GM12878 (cell line): Measurements from ENCODE around the gene CHCHD3. TPM values are rescaled to one million over a fixed set of nuclear protein-coding genes. Genes with fewer than 3 reads are reported as not detected.
A peak's percentile ranks its signal among the peaks of the same experiment; 100 is the strongest.

ENCODE experiments used
- ATAC-seq: fragments of 200-7000 bp; cut with Tn5 transposase; 3 replicates; pipeline ENCODE4 v1.9.1; 2020; ENCODE audit warnings: mild to moderate bottlenecking, moderate library complexity
- BruUV-seq: library from RNA; stranded (reverse); fragments of 400-500 nt; replicated peaks from 2 replicates; lab custom pipeline; 2021; lab: Mats Ljungman, UMichigan
- CTCF ChIA-PET: fragments of 300-600 bp; sonication (Branson Sonifier 250); formaldehyde crosslinking; extraction: SDS; loops from one replicate; lab custom pipeline; 2021; ENCODE audit warnings: inconsistent platforms; lab: Yijun Ruan, JAX
- POLR2A ChIA-PET: fragments of 350-600 bp; formaldehyde crosslinking; extraction: SDS; loops from one replicate; lab custom pipeline; 2021; ENCODE audit warnings: inconsistent platforms; lab: Charles Lee
- RAD21 ChIA-PET: fragments of 300-600 bp; sonication (Branson Sonifier 250); formaldehyde crosslinking; loops from one replicate; lab custom pipeline; 2023; ENCODE audit warnings: antibody characterized with exemption; ENCODE audit not compliant: unreplicated experiment; lab: Charles Lee
- SMC1A ChIA-PET: fragments of 300-600 bp; sonication (Branson Sonifier 250); formaldehyde crosslinking; loops from one replicate; lab custom pipeline; 2023; ENCODE audit not compliant: unreplicated experiment, uncharacterized antibody; lab: Charles Lee
- DNase-seq: peaks from one replicate; pipeline ENCODE4 v3.0.0-alpha.2; 2011; ENCODE audit warnings: low read depth, low spot score
- FAIRE-seq: peaks from 3 replicates; lab custom pipeline; 2011; peaks lifted over from hg19 to GRCh38; lab: Jason Lieb, UNC
- H2AFZ ChIP-seq: 2 replicates; pipeline ENCODE4 v1.6.0; 2011; ENCODE audit warnings: low read depth, low read length, control low read depth; ENCODE audit not compliant: control insufficient read depth
- H3K27ac ChIP-seq: 2 replicates; pipeline ENCODE4 v1.5.1; 2011; ENCODE audit warnings: control low read depth; ENCODE audit not compliant: control insufficient read depth, insufficient read depth
- H3K27me3 ChIP-seq, 2 experiments: replicated peaks in 1 of 2; 2 replicates each; pipeline versions ENCODE4 v1.6.0 to v1.6.1; 2011; ENCODE audit warnings: low read length in 1 of 2; ENCODE audit not compliant: control insufficient read depth in 2 of 2, insufficient read depth in 2 of 2
- H3K36me3 ChIP-seq, 2 experiments: 2 replicates each; pipeline ENCODE4 v1.5.1; 2011; ENCODE audit warnings: low read length in 1 of 2; ENCODE audit not compliant: control insufficient read depth in 2 of 2, insufficient read depth in 2 of 2
- H3K4me1 ChIP-seq: 2 replicates; pipeline ENCODE4 v1.6.1; 2011; ENCODE audit warnings: mild to moderate bottlenecking, low read length, moderate library complexity, mixed read lengths; ENCODE audit not compliant: control insufficient read depth, insufficient read depth
- H3K4me2 ChIP-seq: 2 replicates; pipeline ENCODE4 v1.6.0; 2011; ENCODE audit warnings: control low read depth; ENCODE audit not compliant: control insufficient read depth, insufficient read depth
- H3K4me3 ChIP-seq: fragments of 200-600 bp; sonication (generic); 2 replicates; pipeline ENCODE4 v1.5.1; 2016
- H3K79me2 ChIP-seq: 2 replicates; pipeline ENCODE4 v1.6.0; 2011; ENCODE audit warnings: low read length; ENCODE audit not compliant: control insufficient read depth, insufficient read depth
- H3K9ac ChIP-seq: 2 replicates; pipeline ENCODE4 v1.8.0; 2011; ENCODE audit warnings: low read length, control low read depth, mixed read lengths; ENCODE audit not compliant: control insufficient read depth, insufficient read depth
- H3K9me3 ChIP-seq: replicated peaks from 3 replicates; pipeline ENCODE4 v1.5.1; 2011; ENCODE audit warnings: mild to moderate bottlenecking, low read length; ENCODE audit not compliant: control insufficient read depth, insufficient read depth
- H4K20me1 ChIP-seq: 2 replicates; pipeline ENCODE4 v1.6.0; 2011; ENCODE audit not compliant: control insufficient read depth, insufficient read depth
- ATF3 ChIP-seq: IDR thresholded peaks from 2 replicates; pipeline ENCODE4 v1.6.1; 2011; ENCODE audit warnings: low read depth, mild to moderate bottlenecking, low read length, moderate library complexity, borderline replicate concordance; ENCODE audit errors: extremely low read depth
- BHLHE40 ChIP-seq, 2 experiments: fragments of 450-650 bp in 1 of 2; IDR thresholded peaks; 2 replicates each; pipeline ENCODE4 v1.6.1; 2011 to 2017; ENCODE audit warnings: low read depth in 2 of 2, borderline replicate concordance in 1 of 2, improper control_type of control experiment in 1 of 2, low read length in 1 of 2, mild to moderate bottlenecking in 1 of 2
- EP300 ChIP-seq, 2 experiments: fragments of 150-350 bp in 1 of 2; IDR thresholded peaks; 2 replicates each; pipeline ENCODE4 v1.6.1; 2011 to 2012; ENCODE audit warnings: low read depth in 2 of 2, low read length in 2 of 2, borderline replicate concordance in 1 of 2, improper control_type of control experiment in 1 of 2, inconsistent platforms in 1 of 2; ENCODE audit not compliant: control insufficient read depth in 1 of 2
- IRF5 ChIP-seq: fragments of 450-650 bp; IDR thresholded peaks from 2 replicates; pipeline ENCODE4 v1.6.1; 2017; ENCODE audit warnings: borderline replicate concordance
- NRF1 ChIP-seq: conservative IDR thresholded peaks from 2 replicates; pipeline ENCODE4 v1.6.1; 2011; ENCODE audit warnings: mild to moderate bottlenecking, low read depth, low read length, improper control_type of control experiment
- SMAD5 ChIP-seq: IDR thresholded peaks from 2 replicates; pipeline ENCODE4 v1.6.1; 2016; ENCODE audit warnings: antibody characterized with exemption, low read depth
- TBL1XR1 ChIP-seq: IDR thresholded peaks from 2 replicates; pipeline ENCODE4 v1.6.1; 2012; ENCODE audit warnings: low read depth, low read length, improper control_type of control experiment
- WGBS: methylation state at CpG from one replicate; pipeline ENCODE4 v1.1.6; 2016; ENCODE audit warnings: low lambda C conversion rate; ENCODE audit not compliant: insufficient replicate concordance, insufficient coverage; ENCODE audit errors: missing lambda C conversion rate; 5-methylcytosine and 5-hydroxymethylcytosine counted together
- in situ Hi-C: fragments of 300-500 bp; cut with MboI; formaldehyde crosslinking; loops from 9 replicates; pipeline ENCODE4 v1.14.3; 2018; ENCODE audit warnings: mixed read lengths
- intact Hi-C: fragments of 100-400 bp; cut with micrococcal nuclease; formaldehyde crosslinking; loops from one replicate; pipeline ENCODE4 v1.14.2; 2022; ENCODE audit not compliant: unreplicated experiment
- polyA plus RNA-seq, 11 experiments: library from polyadenylated mRNA; depleted of rRNA in 4 of 11; unstranded in 6 of 11; stranded (reverse) in 5 of 11; fragments of >200 nt; fragmentation: Nextera tagmentation in 4 of 11; fragmentation: Illumina TruSeq in 1 of 11; extraction: Ambion mirVana in 4 of 11; extraction: Trizol in 1 of 11; gene quantifications; 1 replicate in 1 of 11; 2 replicates in 10 of 11; pipeline versions ENCODE4 v1.2.1 to v1.2.3, GENCODE V29; 2011 to 2016; ENCODE audit warnings: inconsistent platforms in 2 of 11, missing spikeins in 2 of 11, low read depth in 1 of 11
- total RNA-seq, 4 experiments: library from RNA; depleted of rRNA in 3 of 4; stranded (reverse); fragments of >200 nt in 3 of 4; fragmentation: Illumina TruSeq in 1 of 4; extraction: Trizol in 1 of 4; gene quantifications; 2 replicates each; pipeline versions ENCODE4 v1.2.1 to v1.2.3, GENCODE V29; 2013 to 2021

Gene CHCHD3
- total and polyA plus RNA-seq, 10 of the 15 experiments (the other 5 are each of a cell fraction or from before 2014, with no cell fraction given) = 38.3 to 178 (median 96.2) TPM

- POLR2A ChIA-PET = no interaction called here
- peaks cover 17% of the 10 kb centered on the region for H3K4me1 ChIP-seq
- H2AFZ ChIP-seq = no peak overlapping the region
- 0 out of 2 replicates have a peak overlapping the region, but pooled peaks have one; percentile 11 for H3K27ac ChIP-seq
- no peaks in the 10 kb centered on the region; the same call in 1 of the 2 replicates for H3K79me2 ChIP-seq
- no peaks in the 10 kb centered on the region for H4K20me1 ChIP-seq
- TF ChIP-seq NRF1 (no peak), EP300 (IDR thresholded peaks at IDR 0.05; ENCODE audit: borderline replicate concordance in 1 of 2, control insufficient read depth in 1 of 2, low read depth in 2 of 2, low read length in 2 of 2) (no peak), IRF5 (no peak), TBL1XR1 (no peak), SMAD5 (no peak), BHLHE40 (IDR thresholded peaks at IDR 0.05; ENCODE audit: borderline replicate concordance in 1 of 2, low read depth in 2 of 2, low read length in 1 of 2) (no peak), ATF3 (no peak)
- BruUV-seq = no TSS peak
- H3K4me3 ChIP-seq = no peak overlapping the region
- peak; percentile 13 for DNase-seq
- SMC1A ChIA-PET = no interaction called here
- intact Hi-C loops (no loop called here), in situ Hi-C loops (no loop called here)
- no peak overlapping the region for H3K4me2 ChIP-seq
- H3K27me3 ChIP-seq = no peaks in the 10 kb centered on the region
- RAD21 ChIA-PET = no interaction called here
- H3K36me3 ChIP-seq = peaks cover 0 to 4% of the 10 kb centered on the region in 2 experiments; a peak in 2 of 4 replicates
- ATAC-seq = peak; percentile 58
- no peak for FAIRE-seq
- 19% methylated on average over 2 of the region's 2 CpGs for WGBS
- CTCF ChIA-PET = no interaction called here
- no peak overlapping the region for H3K9ac ChIP-seq
- H3K9me3 ChIP-seq = peaks cover 3% of the 10 kb centered on the region; the same call in 2 of the 3 replicates
Observed at GRCh38 chr7:132934017-132934416, 147.9 kb downstream of the CHCHD3 start.
